HepG2 (cell line): ENCODE data around the gene PRR12. TPM values are rescaled to one million over a fixed set of nuclear protein-coding genes. Genes with fewer than 3 reads are reported as not detected.
A peak's percentile ranks its signal among the peaks of the same experiment; 100 is the strongest.

ENCODE experiments used
- ASH2L ChIP-seq: fragments of 300-600, 200-600 bp; sonication (generic); IDR thresholded peaks from 2 replicates; pipeline ENCODE4 v1.7.0; 2017; ENCODE audit warnings: low read depth, mild to moderate bottlenecking, moderate library complexity, mixed read lengths, low read length; ENCODE audit not compliant: insufficient read length
- BCL6 ChIP-seq: IDR thresholded peaks from 2 replicates; pipeline ENCODE4 v1.6.1; 2016; ENCODE audit warnings: missing genetic modification reagents, missing compliant biosample characterization
- FOXC1 ChIP-seq: sonication (generic); formaldehyde crosslinking; IDR thresholded peaks from 2 replicates; pipeline ENCODE4 v1.8.0; 2022; ENCODE audit warnings: mild to moderate bottlenecking, missing genetic modification reagents, borderline replicate concordance
- HOXA5 ChIP-seq: sonication (generic); formaldehyde crosslinking; IDR thresholded peaks from 2 replicates; pipeline ENCODE4 v1.4.0; 2020; ENCODE audit warnings: missing genetic modification reagents
- LCORL ChIP-seq, 2 experiments: fragments of 450-650 bp in 1 of 2; sonication (generic) in 1 of 2; formaldehyde crosslinking in 1 of 2; IDR thresholded peaks; 2 replicates each; pipeline versions ENCODE4 v1.5.0 to v1.6.1; 2017 to 2020; ENCODE audit warnings: antibody characterized with exemption in 1 of 2, missing genetic modification reagents in 1 of 2
- MXD4 ChIP-seq: IDR thresholded peaks from 2 replicates; pipeline ENCODE4 v1.6.1; 2016; ENCODE audit warnings: mild to moderate bottlenecking, missing biosample characterization, missing genetic modification reagents
- NFYC ChIP-seq: IDR thresholded peaks from 2 replicates; pipeline ENCODE4 v1.6.1; 2016; ENCODE audit warnings: missing genetic modification reagents, missing compliant biosample characterization
- PCBP1 ChIP-seq: fragments of 200-400 bp; formaldehyde crosslinking; IDR thresholded peaks from 2 replicates; pipeline ENCODE4 v1.6.1; 2017; ENCODE audit warnings: mild to moderate bottlenecking, low read depth, low read length, borderline replicate concordance
- SSRP1 ChIP-seq: IDR thresholded peaks from 2 replicates; pipeline ENCODE4 v1.6.1; 2016; ENCODE audit warnings: control low read depth
- ZMYM4 ChIP-seq: sonication (generic); formaldehyde crosslinking; IDR thresholded peaks from 2 replicates; pipeline ENCODE4 v1.8.1; 2023; ENCODE audit warnings: mild to moderate bottlenecking, missing genetic modification reagents
- ZNF781 ChIP-seq: sonication (generic); formaldehyde crosslinking; IDR thresholded peaks from 2 replicates; pipeline ENCODE4 v1.5.1; 2020; ENCODE audit warnings: borderline replicate concordance, mild to moderate bottlenecking, missing genetic modification reagents; ENCODE audit errors: not compliant biosample characterization
- ZNF879 ChIP-seq: sonication (generic); formaldehyde crosslinking; IDR thresholded peaks from 2 replicates; pipeline ENCODE4 v1.8.1; 2023; ENCODE audit warnings: missing genetic modification reagents
- polyA plus RNA-seq, 8 experiments: library from polyadenylated mRNA; depleted of rRNA in 3 of 8; stranded (reverse) in 7 of 8; unstranded in 1 of 8; fragments of >200 nt; fragmentation: Illumina TruSeq in 4 of 8; extraction: Trizol in 4 of 8; gene quantifications; 2 replicates each; pipeline versions ENCODE4 v1.2.1 to v1.2.3, GENCODE V29; 2011 to 2016; ENCODE audit warnings: low read depth in 4 of 8, missing spikeins in 1 of 8, mixed read lengths in 1 of 8; ENCODE audit not compliant: insufficient read depth in 1 of 8
- total RNA-seq, 5 experiments: library from RNA; depleted of rRNA; stranded (reverse); fragments of >200 nt; fragmentation: Illumina TruSeq; extraction: Trizol; gene quantifications; 2 replicates each; pipeline ENCODE4 v1.2.3, GENCODE V29; 2016; ENCODE audit warnings: low read depth in 1 of 5
- TF ChIP-seq, protein P1 (sequence below): sonication (generic); formaldehyde crosslinking; IDR thresholded peaks from 2 replicates; pipeline ENCODE4 v1.4.0; 2020; ENCODE audit warnings: mild to moderate bottlenecking, missing genetic modification reagents
- TF ChIP-seq, protein P2 (sequence below): sonication (generic); formaldehyde crosslinking; IDR thresholded peaks from 2 replicates; pipeline ENCODE4 v1.4.0; 2020; ENCODE audit warnings: missing genetic modification reagents
- TF ChIP-seq, protein P3 (sequence below): sonication (generic); formaldehyde crosslinking; IDR thresholded peaks from 2 replicates; pipeline ENCODE4; 2020; ENCODE audit warnings: missing genetic modification reagents, mild to moderate bottlenecking, borderline replicate concordance

PRR12 gene
- total and polyA plus RNA-seq, 2 of the 13 experiments (the other 11 are each of a cell fraction or from before 2014, with no cell fraction given): 0.62 to 1.5 TPM

DNA sequence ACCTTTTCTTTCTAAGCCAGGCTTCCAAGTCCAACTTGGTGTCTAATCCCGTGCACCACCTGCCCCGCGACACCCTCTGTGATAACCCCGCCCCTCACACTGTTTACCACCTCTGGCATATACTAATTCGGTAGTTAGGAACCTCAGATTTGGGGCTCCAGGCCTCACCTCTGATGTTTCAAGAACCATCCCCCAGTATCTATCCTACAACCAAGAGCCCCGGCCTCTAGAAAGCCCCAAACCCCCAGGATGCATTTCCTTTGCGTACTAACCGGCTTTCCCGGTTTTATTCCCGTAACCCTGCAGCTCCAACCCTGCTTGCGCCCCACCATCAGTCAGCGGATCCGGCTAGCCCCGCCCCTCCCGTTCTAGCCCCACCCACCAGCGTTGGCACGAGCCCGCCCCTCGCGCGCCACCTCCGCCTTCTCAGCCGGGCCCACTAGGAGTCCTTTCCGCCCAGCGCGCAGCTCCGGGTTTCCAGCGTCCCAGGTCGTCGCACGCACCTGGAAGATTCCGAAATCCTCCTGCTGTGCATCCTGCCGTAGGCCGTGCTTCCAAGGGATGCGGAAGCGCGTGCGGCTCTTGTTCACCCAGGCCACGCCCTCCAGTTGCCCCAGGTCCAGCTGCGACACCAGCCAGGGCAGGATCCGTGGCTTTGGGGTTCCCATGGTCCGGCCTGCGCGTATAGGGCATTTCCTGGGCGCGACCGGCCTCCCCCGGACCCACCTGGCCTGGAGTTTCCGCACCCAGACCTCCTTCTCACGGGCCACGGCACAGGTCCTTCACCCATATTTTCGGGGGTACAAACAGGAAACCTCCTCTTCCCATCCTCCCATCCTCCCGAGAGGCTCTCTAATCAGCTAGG, 73.4 kb downstream of the PRR12 start (continued):
- TF ChIP-seq ZNF781 (CRISPR knock-in tag): no peak
- 0 out of 2 replicates have a peak, but pooled peaks have one; percentile 70 for TF ChIP-seq ZNF879
- TF ChIP-seq, protein P1, sequence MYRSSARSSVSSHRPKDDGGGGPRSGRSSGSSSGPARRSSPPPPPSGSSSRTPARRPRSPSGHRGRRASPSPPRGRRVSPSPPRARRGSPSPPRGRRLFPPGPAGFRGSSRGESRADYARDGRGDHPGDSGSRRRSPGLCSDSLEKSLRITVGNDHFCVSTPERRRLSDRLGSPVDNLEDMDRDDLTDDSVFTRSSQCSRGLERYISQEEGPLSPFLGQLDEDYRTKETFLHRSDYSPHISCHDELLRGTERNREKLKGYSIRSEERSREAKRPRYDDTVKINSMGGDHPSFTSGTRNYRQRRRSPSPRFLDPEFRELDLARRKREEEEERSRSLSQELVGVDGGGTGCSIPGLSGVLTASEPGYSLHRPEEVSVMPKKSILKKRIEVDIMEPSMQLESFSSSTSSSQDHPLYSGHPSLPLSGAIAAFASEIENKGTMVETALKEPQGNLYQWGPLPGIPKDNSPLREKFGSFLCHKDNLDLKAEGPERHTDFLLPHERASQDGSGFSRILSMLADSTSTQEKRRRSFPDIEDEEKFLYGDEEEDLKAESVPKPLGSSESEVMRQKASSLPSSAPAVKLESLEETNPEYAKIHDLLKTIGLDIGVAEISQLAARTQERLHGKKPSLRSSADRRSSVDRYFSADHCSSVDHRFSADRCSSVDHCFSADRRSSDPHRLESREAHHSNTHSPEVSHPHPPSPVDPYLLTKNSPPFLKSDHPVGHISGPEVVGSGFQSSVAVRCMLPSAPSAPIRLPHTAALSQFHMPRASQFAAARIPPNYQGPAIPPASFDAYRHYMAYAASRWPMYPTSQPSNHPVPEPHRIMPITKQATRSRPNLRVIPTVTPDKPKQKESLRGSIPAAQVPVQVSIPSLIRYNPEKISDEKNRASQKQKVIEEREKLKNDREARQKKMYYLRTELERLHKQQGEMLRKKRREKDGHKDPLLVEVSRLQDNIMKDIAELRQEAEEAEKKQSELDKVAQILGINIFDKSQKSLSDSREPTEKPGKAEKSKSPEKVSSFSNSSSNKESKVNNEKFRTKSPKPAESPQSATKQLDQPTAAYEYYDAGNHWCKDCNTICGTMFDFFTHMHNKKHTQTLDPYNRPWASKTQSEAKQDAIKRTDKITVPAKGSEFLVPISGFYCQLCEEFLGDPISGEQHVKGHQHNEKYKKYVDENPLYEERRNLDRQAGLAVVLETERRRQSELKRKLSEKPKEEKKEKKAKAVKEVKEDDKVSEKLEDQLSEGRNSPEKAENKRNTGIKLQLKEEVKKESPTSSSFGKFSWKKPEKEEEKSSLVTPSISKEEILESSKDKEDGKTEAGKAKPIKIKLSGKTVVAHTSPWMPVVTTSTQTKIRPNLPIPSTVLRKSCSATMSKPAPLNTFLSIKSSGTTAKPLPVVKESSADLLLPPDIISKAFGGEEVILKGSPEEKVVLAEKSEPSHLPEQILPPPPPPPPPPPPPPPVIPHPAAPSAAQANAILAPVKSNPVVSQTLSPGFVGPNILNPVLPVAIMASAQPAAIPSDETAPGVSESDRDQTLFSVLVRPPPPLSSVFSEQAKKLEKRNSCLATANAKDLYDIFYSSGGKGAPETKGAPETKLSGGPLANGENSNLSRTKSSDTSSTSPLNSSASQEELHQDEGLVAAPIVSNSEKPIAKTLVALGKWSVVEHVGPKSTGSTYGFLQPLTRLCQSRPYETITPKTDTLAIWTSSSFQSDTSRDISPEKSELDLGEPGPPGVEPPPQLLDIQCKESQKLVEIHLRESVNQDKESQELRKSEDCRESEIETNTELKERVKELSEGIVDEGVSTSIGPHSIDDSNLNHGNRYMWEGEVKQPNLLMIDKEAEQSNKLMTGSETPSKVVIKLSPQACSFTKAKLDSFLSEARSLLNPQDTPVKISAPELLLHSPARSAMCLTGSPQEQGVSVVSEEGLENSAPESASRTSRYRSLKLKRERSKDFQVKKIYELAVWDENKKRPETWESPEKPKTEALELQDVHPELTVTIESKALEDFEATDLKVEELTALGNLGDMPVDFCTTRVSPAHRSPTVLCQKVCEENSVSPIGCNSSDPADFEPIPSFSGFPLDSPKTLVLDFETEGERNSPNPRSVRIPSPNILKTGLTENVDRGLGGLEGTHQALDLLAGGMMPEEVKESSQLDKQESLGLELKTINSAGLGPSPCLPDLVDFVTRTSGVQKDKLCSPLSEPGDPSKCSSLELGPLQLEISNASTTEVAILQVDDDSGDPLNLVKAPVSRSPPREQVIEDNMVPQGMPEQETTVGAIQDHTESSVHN (CRISPR knock-in tag): no peak
- no peak for TF ChIP-seq ZMYM4 (CRISPR knock-in tag)
- TF ChIP-seq, protein P2, sequence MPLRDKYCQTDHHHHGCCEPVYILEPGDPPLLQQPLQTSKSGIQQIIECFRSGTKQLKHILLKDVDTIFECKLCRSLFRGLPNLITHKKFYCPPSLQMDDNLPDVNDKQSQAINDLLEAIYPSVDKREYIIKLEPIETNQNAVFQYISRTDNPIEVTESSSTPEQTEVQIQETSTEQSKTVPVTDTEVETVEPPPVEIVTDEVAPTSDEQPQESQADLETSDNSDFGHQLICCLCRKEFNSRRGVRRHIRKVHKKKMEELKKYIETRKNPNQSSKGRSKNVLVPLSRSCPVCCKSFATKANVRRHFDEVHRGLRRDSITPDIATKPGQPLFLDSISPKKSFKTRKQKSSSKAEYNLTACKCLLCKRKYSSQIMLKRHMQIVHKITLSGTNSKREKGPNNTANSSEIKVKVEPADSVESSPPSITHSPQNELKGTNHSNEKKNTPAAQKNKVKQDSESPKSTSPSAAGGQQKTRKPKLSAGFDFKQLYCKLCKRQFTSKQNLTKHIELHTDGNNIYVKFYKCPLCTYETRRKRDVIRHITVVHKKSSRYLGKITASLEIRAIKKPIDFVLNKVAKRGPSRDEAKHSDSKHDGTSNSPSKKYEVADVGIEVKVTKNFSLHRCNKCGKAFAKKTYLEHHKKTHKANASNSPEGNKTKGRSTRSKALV (CRISPR knock-in tag): peak; percentile 73; the same call in 1 of the 2 replicates
- 0 out of 2 replicates have a peak, but pooled peaks have one; percentile 38 for TF ChIP-seq MXD4 (CRISPR knock-in tag)
- TF ChIP-seq, protein P3, sequence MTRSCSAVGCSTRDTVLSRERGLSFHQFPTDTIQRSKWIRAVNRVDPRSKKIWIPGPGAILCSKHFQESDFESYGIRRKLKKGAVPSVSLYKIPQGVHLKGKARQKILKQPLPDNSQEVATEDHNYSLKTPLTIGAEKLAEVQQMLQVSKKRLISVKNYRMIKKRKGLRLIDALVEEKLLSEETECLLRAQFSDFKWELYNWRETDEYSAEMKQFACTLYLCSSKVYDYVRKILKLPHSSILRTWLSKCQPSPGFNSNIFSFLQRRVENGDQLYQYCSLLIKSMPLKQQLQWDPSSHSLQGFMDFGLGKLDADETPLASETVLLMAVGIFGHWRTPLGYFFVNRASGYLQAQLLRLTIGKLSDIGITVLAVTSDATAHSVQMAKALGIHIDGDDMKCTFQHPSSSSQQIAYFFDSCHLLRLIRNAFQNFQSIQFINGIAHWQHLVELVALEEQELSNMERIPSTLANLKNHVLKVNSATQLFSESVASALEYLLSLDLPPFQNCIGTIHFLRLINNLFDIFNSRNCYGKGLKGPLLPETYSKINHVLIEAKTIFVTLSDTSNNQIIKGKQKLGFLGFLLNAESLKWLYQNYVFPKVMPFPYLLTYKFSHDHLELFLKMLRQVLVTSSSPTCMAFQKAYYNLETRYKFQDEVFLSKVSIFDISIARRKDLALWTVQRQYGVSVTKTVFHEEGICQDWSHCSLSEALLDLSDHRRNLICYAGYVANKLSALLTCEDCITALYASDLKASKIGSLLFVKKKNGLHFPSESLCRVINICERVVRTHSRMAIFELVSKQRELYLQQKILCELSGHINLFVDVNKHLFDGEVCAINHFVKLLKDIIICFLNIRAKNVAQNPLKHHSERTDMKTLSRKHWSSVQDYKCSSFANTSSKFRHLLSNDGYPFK (CRISPR knock-in tag): no peak
- no peak for TF ChIP-seq LCORL (IDR thresholded peaks at IDR 0.05)
- TF ChIP-seq LCORL (CRISPR knock-in tag; IDR thresholded peaks at IDR 0.05): peak; percentile 62
- TF ChIP-seq NFYC (CRISPR knock-in tag): peak; percentile 22; the same call in 1 of the 2 replicates
- TF ChIP-seq BCL6 (CRISPR knock-in tag): 0 out of 2 replicates have a peak, but pooled peaks have one; percentile 20
- TF ChIP-seq HOXA5 (CRISPR knock-in tag): no peak
- peak; percentile 31; the same call in 1 of the 2 replicates for TF ChIP-seq FOXC1 (CRISPR knock-in tag)
- peak; percentile 16 for TF ChIP-seq ASH2L
- TF ChIP-seq PCBP1: no peak
- TF ChIP-seq SSRP1: no peak
